ENCODE data around the gene HS3ST4.

Gene HS3ST4

DNA sequence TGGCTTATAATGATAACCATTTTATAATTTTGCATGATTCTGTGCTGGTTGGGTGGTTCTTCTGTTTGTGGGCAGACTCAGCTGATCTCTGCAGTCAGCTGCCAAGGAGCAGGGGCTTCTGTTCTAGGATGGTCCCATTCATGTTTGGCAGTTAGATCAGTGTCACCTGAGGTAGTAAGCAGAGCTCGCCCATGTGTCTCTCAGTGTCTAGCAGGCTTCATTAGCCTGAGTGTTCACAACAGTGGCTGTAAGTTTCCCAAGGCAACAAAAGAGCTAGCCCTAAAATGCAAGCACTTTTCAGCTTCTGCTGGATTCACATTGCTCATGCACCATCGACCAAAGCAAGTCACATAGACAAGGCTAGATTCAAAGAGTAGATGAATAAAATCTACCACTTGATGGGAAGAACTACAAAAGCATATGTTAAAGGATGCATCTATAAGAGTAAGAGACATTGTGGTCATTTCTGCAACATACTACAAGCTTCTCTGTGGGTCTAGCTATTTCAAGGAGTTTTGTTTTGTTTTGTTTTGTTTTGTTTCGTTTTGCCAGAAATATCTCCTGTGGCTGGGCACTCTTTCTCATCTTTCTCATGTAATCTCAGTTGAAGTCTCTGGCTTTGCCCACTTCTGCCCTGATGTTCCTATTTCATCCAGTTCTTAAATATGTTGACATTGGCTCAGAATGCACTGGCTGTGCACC is 180.8 kb downstream of the HS3ST4 start:
- TF ChIP-seq GATA2 (IDR thresholded peaks at IDR 0.05; ENCODE audit: low read depth, low read length) (no peak), GATA3 (IDR thresholded peaks at IDR 0.05; ENCODE audit: low read depth, low read length) (no peak)

DNA sequence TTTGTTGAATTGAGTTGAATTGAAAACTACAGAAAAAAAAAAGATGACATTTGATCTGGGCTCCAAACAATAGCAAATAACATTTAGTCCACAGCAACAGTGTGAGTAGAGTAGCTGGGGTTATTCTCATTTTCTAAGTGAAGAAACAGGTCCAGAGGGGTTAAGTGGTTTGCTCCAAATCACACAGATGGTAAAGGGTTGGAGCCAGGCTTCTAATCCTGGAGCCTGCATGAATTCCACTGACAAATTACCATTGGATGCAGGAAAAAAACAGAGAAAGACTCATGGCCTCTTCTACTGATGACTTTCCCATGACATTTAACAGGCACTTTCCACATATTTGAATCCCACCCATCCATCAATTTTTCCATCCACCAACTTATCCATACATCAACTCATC is 182.4 kb downstream of the HS3ST4 start:
- TF ChIP-seq GATA3 (IDR thresholded peaks at IDR 0.05; ENCODE audit: low read depth, low read length) (no peak), GATA2 (IDR thresholded peaks at IDR 0.05; ENCODE audit: low read depth, low read length) (no peak)

GRCh38 chr16:25875956-25876598 is 184.3 kb downstream of the HS3ST4 start:
- TF ChIP-seq GATA3 (IDR thresholded peaks at IDR 0.05; ENCODE audit: low read depth, low read length) = no peak
- TF ChIP-seq GATA2 (IDR thresholded peaks at IDR 0.05; ENCODE audit: low read depth, low read length) = no peak

GRCh38 chr16:25877103-25877502 is 185.3 kb downstream of the HS3ST4 start:
- no peak for TF ChIP-seq GATA2 (IDR thresholded peaks at IDR 0.05; ENCODE audit: low read depth, low read length)
- no peak for TF ChIP-seq GATA3 (IDR thresholded peaks at IDR 0.05; ENCODE audit: low read depth, low read length)

- TF ChIP-seq GATA2 (IDR thresholded peaks at IDR 0.05; ENCODE audit: low read depth, low read length) (no peak), GATA3 (IDR thresholded peaks at IDR 0.05; ENCODE audit: low read depth, low read length) (no peak)
Measured at GRCh38 chr16:25886598-25886997, 194.8 kb downstream of the HS3ST4 start.

DNA sequence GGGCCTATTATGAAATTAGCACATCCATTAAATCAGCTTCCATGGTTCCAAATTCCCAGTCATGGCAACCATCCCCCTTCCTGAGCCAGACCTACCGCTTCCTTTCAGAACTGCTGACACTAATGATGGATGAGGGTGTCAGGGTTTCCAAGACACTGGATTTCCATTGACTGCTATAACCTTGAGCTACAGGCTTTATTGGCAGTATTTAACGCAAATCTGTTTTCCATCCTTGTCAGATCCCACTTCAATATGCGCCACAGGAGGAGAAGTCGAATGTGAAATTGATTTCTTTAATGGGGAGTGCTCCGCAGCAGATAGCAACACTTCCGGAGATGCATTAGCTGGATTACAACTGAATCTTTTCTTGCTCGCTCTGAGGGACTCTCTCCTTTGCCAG is 197.1 kb downstream of the HS3ST4 start:
- no peak for TF ChIP-seq GATA3 (IDR thresholded peaks at IDR 0.05; ENCODE audit: low read depth, low read length)
- TF ChIP-seq GATA2 (IDR thresholded peaks at IDR 0.05; ENCODE audit: low read depth, low read length) = no peak

- TF ChIP-seq GATA3 (IDR thresholded peaks at IDR 0.05; ENCODE audit: low read depth, low read length) (no peak), GATA2 (IDR thresholded peaks at IDR 0.05; ENCODE audit: low read depth, low read length) (no peak)
Measured at GRCh38 chr16:25893332-25893731, 201.6 kb downstream of the HS3ST4 start.

DNA sequence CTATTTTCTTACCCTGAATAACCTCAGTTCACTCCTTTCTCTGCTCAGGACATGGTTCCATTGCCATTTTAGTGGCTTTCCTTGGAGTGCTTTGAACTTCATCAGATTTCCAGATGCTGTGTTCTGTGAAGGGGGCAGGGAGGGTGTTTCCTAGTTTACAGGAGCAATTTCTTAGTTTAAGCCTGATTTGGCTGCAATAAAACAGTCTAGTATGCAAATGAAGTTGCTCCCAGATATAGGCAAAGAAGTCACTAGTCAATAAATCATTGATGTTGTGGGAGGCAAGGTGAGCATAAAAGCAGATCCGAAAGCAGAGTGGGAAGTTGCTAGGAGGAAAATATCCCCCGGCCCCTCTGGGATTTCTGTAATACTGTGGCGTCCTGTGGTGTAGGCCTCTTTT is 202.3 kb downstream of the HS3ST4 start:
- TF ChIP-seq GATA2 (IDR thresholded peaks at IDR 0.05; ENCODE audit: low read depth, low read length) = no peak
- TF ChIP-seq GATA3 (IDR thresholded peaks at IDR 0.05; ENCODE audit: low read depth, low read length) = no peak

DNA sequence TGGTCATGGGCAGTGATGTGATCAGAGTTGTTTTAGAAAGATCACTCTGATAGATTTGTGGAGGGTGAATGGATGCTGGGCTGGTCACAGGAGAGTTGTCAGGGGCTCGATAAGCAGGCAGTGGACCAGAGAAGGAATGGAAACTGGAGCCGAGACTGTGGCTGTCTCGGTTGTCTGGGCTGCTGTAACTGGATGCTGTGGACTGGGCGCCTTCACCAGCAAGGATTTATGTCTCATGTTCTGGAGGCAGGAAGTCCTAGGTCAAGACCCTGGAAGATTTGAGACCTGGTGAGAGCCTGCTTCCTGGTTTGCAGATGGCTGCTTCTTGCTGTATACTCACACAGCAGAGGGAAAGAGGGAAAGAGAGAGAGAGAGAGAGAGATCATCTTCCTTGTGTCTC is 203.6 kb downstream of the HS3ST4 start:
- TF ChIP-seq GATA3 (IDR thresholded peaks at IDR 0.05; ENCODE audit: low read depth, low read length) (no peak), GATA2 (IDR thresholded peaks at IDR 0.05; ENCODE audit: low read depth, low read length) (no peak)

DNA sequence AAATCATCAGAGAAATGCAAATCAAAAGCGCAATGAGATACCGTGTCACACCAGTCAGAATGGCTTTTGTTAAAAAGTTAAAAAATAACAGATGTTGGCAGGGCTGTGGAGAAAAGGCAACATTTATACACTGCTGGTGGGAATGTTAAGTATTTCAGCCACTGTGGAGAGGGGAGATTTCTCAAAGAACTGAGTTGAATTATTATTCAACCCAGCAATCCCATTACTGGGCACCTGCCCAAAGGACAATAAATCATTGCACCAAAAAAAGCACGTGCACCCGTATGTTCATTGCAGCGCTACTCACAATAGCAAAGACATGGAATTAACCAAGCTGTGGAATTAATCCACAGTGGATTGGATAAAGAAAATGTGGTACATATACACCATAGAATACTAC is 204.7 kb downstream of the HS3ST4 start:
- TF ChIP-seq GATA3 (IDR thresholded peaks at IDR 0.05; ENCODE audit: low read depth, low read length) (no peak), GATA2 (IDR thresholded peaks at IDR 0.05; ENCODE audit: low read depth, low read length) (no peak)

GRCh38 chr16:25897702-25898101 is 205.9 kb downstream of the HS3ST4 start:
- no peak for TF ChIP-seq GATA3 (IDR thresholded peaks at IDR 0.05; ENCODE audit: low read depth, low read length)
- TF ChIP-seq GATA2 (IDR thresholded peaks at IDR 0.05; ENCODE audit: low read depth, low read length) = no peak

GRCh38 chr16:25905810-25906209 is 214.1 kb downstream of the HS3ST4 start:
- TF ChIP-seq GATA2 (IDR thresholded peaks at IDR 0.05; ENCODE audit: low read depth, low read length) (no peak), GATA3 (IDR thresholded peaks at IDR 0.05; ENCODE audit: low read depth, low read length) (no peak)

GRCh38 chr16:25910971-25911370 is 219.2 kb downstream of the HS3ST4 start:
- TF ChIP-seq GATA2 (IDR thresholded peaks at IDR 0.05; ENCODE audit: low read depth, low read length) (no peak), GATA3 (IDR thresholded peaks at IDR 0.05; ENCODE audit: low read depth, low read length) (no peak)

DNA sequence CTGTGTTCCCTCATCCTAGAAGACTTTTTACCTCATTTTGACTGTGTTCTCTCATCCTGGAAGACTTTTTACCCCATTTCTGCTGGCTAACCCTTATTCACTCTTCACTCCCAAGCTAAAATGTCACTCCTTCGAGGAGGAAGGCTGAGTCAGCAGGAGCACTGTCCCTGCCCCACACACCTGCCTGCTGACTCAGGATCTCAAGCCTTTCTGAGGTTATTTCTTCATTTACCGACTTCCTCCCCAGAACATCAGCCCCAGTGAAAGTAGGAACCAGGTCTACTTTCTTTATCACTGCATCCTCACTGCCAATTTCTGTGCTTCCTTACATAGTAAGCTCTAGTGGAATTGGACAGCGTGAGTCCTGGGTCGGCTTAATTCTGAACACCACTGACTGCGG is 220.6 kb downstream of the HS3ST4 start:
- TF ChIP-seq GATA2 (IDR thresholded peaks at IDR 0.05; ENCODE audit: low read depth, low read length) (no peak), GATA3 (IDR thresholded peaks at IDR 0.05; ENCODE audit: low read depth, low read length) (no peak)

- TF ChIP-seq GATA3 (IDR thresholded peaks at IDR 0.05; ENCODE audit: low read depth, low read length) = no peak
- no peak for TF ChIP-seq GATA2 (IDR thresholded peaks at IDR 0.05; ENCODE audit: low read depth, low read length)
Measured at GRCh38 chr16:25914357-25914962, 222.7 kb downstream of the HS3ST4 start.

Data from SH-SY5Y (cell line).